Nucleus accumbens (tissue), 56 donors: Measurements from ENCODE around the gene FGFRL1.

ENCODE experiments used
- DNase-seq, 56 donors: peaks; one replicate each; lab custom pipeline; 2025; lab: John Stamatoyannopoulos, UW

Gene FGFRL1

DNA sequence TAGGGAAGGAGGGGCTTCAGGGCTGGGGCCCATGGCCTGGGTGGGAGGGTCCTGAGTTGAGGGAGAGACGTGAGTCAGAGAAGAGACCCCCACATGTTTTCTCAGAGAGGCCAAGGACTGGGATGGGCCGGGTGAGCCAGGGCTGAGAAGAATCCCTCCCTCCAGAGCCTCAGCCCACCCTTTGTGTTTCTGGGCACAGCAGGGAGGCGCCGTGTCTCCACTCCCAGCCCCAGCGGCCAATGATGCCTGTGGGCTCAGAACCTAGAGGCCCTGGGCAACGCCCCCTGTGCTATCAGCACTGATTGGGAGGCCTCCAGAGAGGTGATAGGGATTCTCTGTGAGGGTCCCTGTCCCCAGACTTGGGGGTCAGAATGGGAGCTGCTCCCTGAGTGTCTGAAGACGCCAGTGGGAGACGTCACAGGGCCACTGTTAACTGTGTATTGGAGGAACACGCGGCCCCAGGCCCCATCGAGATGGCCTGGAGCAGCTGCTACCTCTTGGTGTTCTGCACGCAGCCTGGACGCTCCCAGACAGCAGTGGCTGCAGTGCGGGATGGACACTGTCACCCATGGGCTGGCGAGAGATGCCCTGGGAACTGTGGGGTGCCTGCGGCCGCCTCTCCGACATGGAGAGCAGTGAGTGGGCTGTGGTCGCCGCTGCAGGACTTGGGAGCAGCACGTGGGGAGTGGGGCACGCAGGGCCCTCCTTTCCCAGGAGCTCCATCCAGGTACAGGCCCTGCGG lies 8.5 kb downstream of the FGFRL1 start:
- no peak for DNase-seq

DNA sequence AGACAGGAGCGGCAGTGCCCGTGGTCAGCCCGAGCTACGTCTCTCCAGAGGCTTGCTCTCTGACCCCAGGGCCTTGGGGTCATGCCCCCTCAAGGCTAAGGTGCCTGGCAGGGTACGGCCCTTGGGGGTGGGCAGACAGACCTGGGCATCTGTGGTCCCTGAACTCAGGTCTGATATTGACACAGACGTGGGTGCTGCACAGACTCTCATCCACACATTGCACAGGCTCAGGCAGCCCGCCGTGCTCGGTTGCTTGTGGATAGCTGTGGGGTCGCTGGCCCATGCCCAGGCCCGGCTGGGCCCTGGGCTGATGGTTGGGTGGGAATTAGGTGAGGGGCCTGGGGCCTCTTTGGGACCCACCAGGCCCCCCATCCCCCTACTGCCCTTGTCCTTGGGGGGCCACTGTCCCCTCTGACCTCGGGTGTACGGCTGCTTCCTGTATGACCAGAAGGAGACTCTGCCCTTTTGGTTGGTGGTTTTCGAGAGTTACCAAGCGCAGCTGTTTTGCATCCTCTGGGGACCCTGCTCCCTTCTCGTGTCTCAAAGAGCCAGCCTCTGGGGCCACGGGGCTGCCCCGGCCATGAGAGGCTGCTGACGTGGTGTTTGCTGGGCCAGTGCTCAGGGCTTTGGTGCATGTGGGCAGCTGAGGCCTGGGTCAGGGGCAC lies 10.1 kb downstream of the FGFRL1 start:
- no peak for DNase-seq

- no peak for DNase-seq
Measured at GRCh38 chr4:1022051-1022738, 10.8 kb downstream of the FGFRL1 start.

- no peak for DNase-seq
Measured at GRCh38 chr4:1022739-1023066, 11.3 kb downstream of the FGFRL1 start.

- DNase-seq: no peak
Measured at GRCh38 chr4:1023075-1023640, 11.7 kb downstream of the FGFRL1 start.

DNA sequence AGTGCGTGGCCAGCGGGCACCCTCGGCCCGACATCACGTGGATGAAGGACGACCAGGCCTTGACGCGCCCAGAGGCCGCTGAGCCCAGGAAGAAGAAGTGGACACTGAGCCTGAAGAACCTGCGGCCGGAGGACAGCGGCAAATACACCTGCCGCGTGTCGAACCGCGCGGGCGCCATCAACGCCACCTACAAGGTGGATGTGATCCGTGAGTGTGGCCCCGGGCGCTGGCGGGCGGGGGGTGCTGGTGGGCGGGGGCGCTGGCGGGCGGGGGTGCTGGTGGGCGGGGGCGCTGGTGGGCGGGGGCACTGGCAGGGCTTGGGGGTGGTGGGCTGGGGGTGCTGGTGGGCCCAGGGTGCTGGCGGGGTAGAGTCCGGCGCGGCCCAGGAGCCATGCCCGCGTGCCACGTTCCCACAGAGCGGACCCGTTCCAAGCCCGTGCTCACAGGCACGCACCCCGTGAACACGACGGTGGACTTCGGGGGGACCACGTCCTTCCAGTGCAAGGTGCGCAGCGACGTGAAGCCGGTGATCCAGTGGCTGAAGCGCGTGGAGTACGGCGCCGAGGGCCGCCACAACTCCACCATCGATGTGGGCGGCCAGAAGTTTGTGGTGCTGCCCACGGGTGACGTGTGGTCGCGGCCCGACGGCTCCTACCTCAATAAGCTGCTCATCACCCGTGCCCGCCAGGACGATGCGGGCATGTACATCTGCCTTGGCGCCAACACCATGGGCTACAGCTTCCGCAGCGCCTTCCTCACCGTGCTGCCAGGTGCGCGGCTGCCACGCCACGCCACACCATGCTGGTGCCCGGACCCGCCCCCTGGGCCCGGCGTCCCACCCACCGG lies 12.7 kb downstream of the FGFRL1 start:
- no peak for DNase-seq

DNA sequence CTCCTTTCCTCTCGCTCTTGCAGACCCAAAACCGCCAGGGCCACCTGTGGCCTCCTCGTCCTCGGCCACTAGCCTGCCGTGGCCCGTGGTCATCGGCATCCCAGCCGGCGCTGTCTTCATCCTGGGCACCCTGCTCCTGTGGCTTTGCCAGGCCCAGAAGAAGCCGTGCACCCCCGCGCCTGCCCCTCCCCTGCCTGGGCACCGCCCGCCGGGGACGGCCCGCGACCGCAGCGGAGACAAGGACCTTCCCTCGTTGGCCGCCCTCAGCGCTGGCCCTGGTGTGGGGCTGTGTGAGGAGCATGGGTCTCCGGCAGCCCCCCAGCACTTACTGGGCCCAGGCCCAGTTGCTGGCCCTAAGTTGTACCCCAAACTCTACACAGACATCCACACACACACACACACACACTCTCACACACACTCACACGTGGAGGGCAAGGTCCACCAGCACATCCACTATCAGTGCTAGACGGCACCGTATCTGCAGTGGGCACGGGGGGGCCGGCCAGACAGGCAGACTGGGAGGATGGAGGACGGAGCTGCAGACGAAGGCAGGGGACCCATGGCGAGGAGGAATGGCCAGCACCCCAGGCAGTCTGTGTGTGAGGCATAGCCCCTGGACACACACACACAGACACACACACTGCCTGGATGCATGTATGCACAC lies 13.6 kb downstream of the FGFRL1 start:
- no peak for DNase-seq

DNA sequence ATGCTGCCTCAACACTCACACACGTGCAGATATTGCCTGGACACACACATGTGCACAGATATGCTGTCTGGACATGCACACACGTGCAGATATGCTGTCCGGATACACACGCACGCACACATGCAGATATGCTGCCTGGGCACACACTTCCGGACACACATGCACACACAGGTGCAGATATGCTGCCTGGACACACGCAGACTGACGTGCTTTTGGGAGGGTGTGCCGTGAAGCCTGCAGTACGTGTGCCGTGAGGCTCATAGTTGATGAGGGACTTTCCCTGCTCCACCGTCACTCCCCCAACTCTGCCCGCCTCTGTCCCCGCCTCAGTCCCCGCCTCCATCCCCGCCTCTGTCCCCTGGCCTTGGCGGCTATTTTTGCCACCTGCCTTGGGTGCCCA lies 14.7 kb downstream of the FGFRL1 start:
- no peak for DNase-seq

DNA sequence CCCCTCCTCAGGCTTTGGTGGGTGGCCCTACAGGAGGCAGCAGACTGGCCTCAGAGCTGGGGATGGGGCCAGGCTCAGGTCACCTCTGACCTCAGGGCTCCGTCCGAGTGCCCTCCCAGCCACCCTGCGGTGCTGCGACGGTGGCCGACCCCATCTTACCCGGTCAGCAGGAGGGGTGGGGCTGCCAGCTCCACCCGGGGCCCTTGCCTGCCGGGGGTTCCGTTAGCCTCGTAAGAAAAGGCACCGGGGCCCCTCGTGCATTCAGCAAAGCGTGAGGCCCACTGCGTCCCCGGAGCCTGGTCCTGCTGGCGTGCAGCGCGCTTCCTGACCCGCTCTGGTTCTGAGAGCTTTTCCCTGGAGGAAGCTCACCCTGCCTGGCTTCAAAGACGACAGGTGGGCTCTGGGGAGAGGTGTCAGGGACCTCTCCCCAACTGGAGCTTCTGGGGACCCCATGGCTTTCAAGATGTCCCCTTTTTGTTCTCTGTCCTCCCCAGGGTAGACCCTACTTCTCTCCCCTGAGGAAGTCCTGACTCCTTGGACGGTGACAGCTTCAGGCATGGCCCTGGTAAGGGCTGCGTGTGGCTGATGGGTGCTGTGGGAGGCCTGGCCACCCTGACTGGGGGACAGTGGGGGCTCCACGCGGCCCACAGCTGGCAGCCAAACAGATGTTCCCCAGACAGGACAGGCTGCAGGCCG lies 15.9 kb downstream of the FGFRL1 start:
- no peak for DNase-seq

DNA sequence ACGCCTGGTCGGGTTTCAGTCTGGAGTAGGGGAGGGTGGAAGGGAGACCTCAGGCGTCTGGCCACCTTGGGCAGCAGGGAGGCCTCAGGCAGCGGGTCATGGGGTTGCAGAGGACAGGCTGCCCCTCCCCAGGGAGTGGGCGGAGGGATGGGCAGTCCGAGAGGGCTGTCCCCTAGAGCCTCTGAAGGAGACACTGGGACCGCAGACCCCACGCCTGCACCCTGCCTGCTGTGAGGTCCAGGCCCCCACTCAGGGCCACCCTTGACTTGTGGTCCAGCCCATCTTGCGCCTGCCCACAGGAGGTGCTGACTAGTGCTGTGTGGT lies 16.5 kb downstream of the FGFRL1 start:
- DNase-seq: no peak

DNA sequence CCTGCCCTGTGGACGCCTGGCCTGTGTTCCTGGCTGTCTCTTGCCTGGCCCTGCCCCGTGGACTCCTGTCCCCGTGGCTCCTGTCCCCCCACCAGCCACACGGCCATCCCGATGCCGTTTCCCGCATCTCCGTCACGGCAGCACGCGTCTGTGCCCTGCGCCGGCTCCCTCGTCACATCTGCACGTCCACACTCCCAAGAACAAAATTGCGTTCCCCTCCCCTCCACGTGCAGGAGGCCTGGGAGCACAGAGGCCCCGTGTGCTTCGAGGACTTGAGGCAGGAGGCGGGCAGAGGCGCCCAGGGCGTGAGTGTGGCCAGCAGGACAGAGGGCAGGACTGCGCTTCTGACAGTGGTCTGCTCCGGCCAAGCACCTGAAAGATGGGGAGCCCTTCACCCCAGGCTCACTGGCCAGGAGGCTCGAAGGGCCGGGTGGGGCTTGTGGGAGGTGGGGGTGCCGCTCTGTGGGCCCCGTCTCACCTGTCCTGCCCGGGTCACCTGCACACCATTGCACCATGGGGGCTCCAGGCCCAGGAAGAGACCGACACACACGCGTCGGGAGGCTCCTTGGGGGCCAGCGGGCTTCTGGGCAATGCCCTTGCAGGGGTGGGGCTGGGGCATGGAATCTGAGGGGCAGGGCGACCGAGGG lies 17.3 kb downstream of the FGFRL1 start:
- DNase-seq: no peak

GRCh38 chr4:1029529-1029928 lies 18.1 kb downstream of the FGFRL1 start:
- DNase-seq: no peak

DNA sequence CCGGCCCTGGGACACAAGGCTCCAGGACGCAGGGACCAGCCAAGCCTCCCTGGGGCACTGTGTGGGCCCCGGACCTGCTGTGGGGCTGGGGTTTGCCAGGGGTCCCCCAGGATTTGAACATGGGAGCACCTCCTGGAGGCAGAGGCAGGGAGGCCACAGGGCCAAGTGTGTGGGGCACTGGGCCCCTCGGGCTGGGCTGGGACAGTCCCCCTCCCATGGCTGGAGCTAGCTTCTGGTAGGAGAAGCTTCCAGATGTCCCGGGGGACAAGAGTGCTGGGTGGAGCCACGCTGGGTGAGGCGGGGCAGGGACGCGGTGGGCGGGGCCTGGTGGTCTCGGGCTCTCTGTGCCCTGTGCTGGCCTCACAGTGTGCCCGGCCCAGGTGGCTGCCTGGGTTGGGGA lies 18.6 kb downstream of the FGFRL1 start:
- no peak for DNase-seq

DNA sequence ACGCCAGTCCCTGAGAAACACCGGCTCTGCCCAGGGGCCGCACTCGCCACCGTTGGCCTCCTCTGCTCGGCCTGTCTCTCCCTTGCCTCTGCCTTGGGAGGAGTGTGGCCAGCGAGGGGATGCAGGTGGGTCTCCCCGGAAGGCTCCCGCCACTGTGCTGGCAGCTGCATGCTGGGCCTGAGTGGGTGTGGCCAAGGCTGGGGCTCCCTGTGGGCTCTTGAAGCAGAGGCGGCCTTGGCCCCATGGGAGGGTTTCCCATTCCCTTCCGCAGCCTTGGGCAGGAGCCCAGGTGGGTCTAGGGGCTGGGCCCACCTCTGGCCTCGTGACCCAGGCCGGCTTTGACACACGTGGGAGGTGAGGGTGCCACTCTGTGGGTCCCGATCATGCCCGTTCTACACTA lies 19.1 kb downstream of the FGFRL1 start:
- no peak for DNase-seq

DNA sequence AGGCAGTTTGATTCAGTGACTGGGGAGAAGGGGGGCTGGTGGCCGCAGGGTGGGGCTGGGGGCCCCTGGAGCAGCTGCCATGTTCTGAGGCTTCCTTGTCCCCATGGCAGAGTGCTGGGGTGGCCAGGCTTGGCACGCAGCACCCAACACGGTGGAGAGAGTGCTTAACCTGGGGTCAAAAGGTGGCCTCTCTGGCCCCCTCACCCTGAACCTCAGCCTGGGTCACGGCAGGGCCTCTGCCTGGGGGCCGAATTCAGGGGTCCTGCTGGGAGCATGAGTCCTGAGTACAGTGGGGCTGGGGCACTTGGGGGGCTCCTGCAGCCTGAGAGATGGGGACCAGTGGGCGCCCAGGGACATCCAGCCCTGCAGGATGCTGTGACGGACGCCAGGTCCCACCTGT lies 19.9 kb downstream of the FGFRL1 start:
- DNase-seq: no peak

GRCh38 chr4:1031956-1032795 lies 20.8 kb downstream of the FGFRL1 start:
- no peak for DNase-seq

DNA sequence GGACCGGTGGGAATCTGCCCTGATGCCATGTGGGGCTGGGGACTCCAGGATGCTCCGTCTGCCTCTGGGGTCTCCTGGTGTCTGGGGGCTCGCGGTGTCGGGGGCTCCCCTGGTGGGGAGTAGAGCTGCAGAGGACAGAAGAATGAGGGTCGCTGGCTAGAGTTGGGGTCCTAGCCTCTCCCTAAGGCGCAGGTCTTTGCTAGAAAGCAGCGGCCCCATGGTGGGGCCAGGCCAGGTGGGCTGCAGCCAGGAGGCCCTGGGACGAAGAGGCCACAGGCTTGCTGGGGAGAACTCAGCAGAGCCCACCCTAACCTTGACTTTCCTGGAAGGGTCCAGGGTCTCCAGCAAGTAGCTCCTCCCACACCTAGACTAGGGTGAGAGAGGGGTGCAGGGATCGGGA lies 21.4 kb downstream of the FGFRL1 start:
- no peak for DNase-seq

DNA sequence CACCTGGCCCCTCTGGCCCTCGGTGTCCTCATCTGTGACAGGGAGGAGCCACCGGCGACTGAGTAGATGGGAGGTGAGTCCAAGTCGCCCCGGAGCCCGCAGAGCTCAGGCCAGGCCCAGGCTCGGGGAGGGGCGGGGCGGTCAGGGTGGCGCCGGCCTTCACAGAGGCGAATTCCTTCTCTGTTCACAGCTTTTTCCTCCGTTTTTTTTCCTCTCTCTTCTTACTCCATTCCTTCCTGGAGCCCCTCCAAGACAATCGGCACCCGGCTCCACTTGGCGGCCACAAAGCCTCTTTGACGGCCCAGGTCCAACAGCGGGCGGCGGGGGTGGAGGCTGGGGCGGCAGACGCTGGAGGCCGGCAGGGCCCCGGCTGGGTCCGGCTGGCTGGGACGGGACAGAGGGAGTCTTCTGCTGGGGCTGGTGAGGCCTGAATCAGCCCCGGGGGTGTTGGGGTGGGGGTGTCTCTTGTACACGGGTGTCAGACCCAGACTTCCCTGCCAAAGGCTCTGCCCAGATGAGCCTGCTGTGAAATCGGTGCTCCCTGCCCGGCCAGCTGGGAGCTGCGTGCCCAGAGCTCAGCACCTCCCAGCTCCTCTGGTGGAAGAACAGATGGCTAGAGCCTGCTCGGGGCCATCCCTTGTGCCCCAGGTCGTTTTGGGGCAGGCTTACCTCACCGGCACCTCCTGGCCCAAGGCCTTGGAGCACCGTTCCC lies 22.6 kb downstream of the FGFRL1 start:
- peak in 47 of 56 donors; percentile 14 to 79 (median 46) for DNase-seq
